22Rv1 (cell line): ENCODE data around the gene PTPRE.

Experiments used
- ZFX ChIP-seq: fragments of 450-650 bp; IDR thresholded peaks from 2 replicates; pipeline ENCODE4 v1.6.1; 2017; ENCODE audit warnings: antibody characterized with exemption, borderline replicate concordance
- TF ChIP-seq, protein P1 (sequence below): fragments of 450-650 bp; IDR thresholded peaks from 2 replicates; pipeline ENCODE4 v1.5.1; 2017; ENCODE audit warnings: mild to moderate bottlenecking

DNA sequence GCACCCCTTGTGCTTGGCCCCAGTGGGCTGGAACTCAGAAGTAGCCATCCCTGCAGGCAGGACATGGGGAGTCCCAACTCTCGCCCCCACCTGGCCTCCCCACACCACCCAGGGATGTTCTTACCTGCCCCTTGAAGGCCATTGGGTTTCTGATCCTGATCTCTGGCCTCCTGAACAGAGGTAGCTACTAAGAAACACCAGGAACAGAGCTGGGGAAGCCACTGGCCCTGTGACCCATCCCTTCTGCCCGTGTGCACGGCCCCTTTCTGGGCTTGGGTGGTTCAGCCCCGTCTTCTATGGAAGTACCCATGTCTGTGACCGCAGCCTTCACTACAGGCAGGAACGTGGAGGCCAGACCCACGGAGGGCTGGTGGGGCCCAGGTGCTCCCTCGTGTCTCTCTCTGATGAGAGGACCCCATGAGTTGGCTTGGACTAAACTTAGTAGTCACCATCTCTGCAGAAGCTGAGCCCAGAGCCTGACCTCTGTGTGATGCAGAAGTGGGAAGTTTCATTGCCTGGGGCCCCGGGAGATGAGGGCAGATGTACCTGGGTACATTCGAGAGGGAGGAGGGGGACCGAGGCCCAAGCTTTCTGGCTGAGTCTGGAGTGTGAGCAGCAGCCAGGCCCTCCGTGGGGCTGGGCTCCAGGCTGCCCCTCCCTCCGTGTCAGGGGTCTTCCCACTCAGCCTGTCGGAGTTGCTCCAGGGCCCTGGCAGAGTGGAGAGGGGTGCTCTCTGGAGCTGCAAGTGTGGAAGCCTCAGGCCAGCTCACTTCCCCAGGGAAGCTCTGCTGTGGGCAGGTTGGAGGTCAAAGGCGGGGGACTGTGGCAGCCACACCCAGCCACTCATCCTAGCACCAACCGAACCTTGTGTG, 138.3 kb downstream of the PTPRE start:
- TF ChIP-seq, protein P1, sequence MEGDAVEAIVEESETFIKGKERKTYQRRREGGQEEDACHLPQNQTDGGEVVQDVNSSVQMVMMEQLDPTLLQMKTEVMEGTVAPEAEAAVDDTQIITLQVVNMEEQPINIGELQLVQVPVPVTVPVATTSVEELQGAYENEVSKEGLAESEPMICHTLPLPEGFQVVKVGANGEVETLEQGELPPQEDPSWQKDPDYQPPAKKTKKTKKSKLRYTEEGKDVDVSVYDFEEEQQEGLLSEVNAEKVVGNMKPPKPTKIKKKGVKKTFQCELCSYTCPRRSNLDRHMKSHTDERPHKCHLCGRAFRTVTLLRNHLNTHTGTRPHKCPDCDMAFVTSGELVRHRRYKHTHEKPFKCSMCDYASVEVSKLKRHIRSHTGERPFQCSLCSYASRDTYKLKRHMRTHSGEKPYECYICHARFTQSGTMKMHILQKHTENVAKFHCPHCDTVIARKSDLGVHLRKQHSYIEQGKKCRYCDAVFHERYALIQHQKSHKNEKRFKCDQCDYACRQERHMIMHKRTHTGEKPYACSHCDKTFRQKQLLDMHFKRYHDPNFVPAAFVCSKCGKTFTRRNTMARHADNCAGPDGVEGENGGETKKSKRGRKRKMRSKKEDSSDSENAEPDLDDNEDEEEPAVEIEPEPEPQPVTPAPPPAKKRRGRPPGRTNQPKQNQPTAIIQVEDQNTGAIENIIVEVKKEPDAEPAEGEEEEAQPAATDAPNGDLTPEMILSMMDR, result no peak
- TF ChIP-seq ZFX, result no peak
